Fibroblast of gingiva (primary cell): ENCODE data around the gene RHOT2.

Source experiments
- DNase-seq: peaks from one replicate; pipeline ENCODE4 v3.0.0-alpha.2; 2011; ENCODE audit warnings: low read depth

RHOT2 gene

DNA sequence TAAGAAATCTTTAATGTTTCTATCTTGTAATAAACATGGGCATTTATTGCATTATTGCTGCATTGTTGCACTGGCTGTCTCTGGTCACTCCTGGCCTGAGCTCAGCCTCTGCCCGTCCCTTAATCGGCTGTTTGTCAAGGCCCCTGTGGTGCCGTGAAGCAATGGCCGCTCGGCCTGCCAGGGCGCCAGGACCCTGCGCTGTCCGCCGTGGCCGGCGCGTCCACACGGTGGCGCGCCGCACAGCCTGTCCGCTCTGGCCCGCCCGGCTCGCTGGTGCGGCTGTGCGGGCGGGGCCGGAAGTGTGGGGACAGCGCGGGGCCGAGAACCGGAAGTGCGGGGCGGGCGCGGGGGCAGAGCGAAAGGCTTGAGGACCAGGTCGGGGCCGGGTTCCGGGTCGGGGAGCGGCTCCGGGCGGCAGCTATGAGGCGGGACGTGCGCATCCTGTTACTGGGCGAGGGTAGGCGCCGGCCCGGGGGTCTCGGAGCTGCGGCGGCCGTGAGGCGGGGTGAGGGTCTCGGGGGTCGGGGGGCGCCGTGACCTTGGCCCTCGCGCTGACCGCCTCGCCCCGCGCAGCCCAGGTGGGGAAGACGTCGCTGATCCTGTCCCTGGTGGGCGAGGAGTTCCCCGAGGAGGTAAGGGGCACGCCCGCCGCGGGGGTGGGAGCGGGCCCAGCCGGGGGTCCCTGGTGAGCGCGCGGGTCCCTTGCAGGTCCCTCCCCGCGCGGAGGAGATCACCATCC, at the start of gene RHOT2:
TSS of gene RHOT2 (plus strand) at position 353 of the 739 bp plus-strand sequence. CDS start at position 421, 68 bp downstream.
- peak; percentile 89 for DNase-seq

DNA sequence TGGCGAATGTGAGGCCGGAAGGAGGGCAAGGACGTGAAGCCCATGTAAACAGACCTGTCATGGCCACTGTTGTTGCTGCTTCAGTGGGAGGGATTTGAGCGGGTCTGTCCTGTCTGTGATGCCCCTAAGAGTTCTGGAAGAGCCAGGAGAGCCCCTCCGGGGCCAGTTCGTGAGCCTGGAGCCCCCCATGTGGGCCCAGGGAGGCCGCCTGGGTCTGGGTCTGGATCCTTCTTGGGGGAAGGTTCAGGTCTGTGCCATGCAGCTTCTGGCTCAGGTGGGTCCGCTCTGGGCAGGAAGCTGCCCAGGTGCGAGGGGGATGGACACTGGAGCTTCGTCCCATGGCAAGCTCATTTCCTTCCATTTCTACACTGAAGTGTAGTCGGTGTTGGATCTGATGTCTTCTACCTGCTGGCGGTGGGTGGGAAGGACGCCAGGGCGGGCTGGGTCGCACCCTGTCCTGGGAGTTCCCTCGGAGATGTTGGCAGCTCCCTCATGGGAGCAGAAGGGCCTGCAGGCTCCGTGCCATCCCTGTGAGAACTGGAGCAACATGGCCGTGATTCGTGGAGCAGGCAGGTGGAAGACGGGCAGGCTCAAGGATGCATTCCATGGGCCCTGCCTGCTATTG, 48.3 kb upstream of the RHOT2 start:
- DNase-seq, result no peak

DNA sequence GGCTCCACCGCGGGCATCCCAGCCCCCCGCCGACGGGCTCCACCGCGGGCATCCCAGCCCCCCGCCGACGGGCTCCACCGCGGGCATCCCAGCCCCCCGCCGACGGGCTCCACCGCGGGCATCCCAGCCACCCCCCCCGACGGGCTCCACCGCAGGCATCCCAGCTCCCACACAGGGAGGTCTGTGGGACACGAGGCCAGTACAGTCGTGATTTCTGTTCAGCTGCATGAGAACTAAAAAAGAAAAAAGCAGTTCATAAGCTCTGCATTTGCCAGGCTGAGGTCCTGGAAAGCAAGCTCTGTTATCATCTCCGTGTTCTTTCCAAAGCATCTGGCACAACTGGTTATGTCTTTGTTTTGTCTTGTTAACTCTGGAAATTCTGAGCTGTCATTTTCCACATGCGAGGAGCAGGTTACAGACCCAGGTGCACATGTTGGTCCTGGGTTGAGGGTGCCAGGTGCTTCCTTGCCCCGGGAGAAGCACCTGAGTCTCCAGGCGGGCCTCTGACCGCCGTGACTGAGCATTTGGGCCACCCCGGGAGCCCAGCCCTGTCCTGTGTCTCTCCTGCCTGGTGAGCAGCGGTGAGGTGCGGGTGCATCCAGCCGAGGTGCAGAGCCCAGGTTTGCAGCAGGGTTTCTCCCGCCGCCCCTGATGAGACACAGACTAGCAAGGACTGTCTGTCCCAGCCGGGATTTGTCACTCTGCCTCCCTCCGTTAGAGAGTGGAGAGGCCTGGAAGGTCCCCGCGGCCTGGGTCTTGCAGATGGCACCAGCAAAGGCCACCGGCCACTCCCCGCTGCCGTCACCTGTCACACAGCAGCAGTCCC, 47.0 kb upstream of the RHOT2 start:
- no peak for DNase-seq

DNA sequence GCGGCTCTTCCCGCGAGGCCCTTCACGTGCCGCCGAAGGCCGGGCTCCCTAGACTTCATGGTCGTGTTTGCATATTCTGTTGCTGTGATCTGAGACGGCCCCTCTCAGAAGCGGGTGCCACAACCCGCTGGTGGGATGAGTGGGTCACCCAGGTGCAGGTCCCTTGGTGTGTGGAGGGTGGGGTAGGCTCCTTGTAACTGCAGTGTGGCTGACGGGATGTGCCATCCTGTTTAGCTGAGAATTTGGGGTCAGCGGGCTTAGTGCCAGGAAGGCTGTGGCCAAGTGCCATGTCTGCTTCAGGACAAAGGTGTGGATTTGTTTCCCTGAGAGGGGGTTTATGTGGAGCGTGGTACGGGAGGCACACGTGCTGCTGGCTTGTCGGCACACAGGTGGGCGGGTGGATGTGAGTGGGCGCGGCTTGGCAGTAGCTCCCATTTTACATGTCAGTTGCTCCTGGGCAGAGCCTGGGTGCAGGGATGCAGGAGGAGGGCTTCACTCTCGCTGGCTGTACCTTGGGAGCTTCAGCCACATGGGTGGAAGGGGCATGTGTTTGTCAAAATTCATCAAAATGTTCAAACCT, 46.3 kb upstream of the RHOT2 start:
- no peak for DNase-seq

DNA sequence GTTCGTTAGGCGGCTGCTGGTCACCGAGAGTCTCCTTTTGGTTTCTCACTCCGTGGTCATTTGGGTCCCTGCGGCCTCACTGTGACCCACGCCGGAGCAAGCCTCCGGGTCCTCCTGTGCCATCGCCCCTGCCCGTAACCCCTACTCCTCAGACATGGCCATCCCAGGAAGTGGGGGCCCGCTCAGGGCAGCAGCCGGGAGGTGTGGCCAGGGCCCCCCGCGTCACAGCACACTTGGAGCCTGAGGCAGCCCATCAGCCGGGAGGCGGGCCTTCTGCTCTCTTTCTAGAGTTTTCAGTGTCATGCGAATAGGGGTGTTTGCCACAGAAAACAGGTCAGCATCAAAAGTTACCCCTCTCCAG, 45.0 kb upstream of the RHOT2 start:
- DNase-seq, result no peak

DNA sequence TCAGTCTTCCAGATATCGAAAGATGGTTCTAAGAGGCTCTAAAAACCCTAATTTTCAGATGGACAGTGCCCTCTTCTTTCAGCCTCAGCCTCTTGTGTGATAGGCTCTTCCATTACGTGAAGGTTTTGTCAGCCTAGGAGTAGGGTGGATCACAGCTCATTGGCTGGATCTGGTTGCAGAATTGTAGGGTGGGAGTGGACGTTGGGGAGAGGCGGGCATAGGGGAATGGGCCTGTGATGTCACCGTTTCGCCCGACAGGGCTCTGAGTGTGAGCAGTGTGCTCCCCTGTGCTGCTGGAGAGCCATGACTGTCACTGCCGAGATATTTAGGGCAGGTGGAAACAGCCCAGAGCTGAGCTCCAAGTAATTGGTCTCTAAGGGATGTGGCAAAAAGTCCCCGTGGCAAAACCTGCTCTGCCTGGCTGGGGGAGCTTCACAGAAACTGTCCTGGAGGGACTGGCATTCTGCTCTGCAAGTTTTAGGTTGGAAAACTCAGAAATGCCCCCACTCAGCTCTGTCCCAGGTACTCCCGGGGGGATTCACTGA, 43.3 kb upstream of the RHOT2 start:
- DNase-seq, result no peak

DNA sequence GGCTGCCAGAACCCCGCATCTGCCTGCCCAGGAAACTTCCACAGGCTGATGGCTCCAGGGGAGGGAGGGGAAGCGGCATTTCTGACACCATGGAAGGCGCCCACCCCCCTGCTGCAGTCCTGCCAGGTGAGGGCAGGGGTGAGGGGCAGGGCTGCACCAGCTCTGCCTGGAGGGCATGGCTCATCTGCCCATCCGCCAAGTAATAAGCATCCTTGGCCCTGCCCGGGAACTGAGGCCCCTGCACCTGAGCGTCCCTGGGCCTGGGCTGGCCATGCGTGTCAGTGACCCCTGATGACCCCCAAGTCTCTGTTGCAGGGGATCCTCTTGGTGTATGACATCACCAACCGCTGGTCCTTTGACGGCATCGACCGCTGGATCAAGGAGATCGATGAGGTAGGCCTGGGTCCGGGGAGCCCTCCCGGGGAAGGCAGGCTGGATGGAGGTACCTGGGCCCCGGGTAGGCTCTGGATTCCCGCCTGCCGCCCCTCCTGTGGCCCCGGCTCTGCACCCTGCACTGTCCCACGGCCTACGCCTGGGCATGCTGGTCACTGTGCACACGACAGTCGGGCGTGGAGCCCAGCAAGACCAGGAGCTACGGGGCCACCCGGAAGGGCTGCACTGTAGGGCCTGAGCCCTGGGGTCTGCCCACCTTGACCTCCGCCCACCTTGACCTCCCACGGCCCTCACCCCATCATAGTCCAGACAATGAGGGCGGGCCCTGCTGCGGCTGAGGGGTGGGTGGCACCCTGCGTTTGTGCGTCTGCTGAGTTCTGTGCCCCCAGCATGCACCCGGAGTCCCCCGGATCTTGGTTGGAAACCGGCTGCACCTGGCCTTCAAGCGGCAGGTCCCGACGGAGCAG, 42.6 kb upstream of the RHOT2 start:
- DNase-seq, result no peak

DNA sequence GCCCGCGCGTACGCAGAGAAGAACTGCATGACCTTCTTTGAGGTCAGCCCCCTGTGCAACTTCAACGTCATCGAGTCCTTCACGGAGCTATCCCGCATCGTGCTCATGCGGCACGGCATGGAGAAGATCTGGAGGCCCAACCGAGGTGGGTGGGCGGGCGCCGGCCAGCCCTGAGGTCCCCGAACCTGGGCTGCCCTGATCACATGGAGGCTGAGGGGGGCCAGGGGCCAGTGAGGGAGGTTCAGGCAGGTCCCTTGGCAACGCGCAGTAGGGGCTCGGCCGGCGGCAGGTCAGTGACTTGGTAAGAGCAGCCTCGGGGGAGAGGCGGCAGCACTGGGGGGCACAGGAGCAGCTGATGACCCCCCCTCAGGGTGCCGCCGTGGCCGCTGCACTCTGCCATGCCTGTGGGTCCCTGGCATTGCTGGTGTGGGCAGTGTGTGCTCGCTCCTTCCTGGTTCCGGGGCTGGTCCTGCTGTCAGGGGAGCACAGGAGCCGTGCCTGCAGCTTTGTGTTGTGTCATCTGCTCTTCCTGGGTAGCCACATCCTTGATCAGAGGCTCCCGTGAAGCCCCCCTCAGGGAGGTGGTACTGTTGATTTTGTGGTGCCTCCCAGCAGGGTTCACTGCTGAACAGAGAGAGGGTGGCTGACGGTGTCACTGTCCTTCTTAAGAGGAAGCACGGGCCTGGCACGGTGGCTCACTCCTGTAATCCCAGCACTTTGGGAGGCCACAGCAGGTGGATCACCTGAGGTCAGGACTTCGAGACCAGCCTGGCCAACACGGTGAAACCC, 41.8 kb upstream of the RHOT2 start:
- DNase-seq, result no peak

DNA sequence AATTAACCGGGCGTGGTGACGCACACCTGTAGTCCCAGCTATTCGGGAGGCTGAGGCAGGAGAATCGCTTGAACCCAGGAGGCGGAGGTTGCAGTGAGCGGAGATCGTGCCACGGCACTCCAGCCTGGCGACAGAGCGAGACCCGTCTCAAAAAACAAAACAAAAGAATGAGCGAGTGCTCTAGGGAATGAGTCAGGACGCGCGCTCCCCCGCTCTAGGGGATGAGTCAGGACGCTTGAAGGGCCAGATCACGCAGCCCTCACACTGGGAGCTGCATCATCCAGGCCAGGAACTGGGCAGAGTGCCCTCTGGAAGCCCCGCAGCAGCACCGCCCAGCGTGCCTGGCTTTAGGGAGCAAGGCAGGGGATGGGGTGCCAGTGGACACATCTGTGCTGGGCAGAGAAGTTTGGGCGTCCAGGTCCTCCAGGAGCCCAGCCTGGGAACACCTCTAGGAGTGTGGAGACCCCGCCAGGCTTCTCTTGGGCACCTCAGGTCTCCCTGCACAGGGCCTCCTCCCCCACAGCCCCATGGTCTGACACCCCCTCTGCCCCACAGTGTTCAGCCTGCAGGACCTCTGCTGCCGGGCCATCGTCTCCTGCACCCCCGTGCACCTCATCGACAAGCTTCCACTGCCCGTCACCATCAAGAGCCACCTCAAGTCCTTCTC, 41.0 kb upstream of the RHOT2 start:
- DNase-seq, result peak; percentile 95

DNA sequence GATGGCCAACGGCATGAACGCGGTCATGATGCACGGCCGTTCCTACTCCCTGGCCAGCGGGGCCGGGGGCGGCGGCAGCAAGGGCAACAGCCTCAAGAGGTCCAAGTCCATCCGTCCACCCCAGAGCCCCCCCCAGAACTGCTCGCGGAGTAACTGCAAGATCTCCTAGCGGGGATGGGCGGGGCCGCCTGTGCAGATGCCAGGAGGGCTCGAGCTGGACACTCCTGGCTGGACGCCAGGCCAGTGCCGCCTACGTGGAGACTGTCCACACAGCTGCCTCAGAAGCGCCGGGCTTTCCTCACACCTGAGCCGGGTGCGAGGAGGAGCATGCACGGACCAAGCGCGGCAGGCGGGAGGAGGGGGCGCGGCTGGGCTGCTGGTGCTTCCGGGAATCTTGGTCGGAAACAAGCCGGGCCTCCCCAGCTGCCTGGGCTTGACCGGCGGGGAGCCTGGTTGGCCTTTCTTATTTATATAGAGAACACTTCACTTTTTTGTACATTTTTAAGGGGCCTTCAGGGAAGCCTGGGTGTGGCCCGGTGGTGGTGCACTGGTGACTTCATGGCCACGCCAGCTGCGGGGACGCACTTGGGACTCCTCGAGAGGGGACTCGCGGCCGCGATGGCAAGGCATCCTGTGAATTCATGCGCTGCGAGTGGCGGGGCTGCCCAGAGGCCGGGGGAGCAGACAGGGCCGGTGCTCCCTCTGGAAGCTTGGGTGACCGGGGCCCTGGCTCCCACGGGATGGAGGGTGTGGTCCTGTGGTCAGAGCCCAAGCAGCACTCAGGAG, 40.3 kb upstream of the RHOT2 start:
- DNase-seq, result no peak

DNA sequence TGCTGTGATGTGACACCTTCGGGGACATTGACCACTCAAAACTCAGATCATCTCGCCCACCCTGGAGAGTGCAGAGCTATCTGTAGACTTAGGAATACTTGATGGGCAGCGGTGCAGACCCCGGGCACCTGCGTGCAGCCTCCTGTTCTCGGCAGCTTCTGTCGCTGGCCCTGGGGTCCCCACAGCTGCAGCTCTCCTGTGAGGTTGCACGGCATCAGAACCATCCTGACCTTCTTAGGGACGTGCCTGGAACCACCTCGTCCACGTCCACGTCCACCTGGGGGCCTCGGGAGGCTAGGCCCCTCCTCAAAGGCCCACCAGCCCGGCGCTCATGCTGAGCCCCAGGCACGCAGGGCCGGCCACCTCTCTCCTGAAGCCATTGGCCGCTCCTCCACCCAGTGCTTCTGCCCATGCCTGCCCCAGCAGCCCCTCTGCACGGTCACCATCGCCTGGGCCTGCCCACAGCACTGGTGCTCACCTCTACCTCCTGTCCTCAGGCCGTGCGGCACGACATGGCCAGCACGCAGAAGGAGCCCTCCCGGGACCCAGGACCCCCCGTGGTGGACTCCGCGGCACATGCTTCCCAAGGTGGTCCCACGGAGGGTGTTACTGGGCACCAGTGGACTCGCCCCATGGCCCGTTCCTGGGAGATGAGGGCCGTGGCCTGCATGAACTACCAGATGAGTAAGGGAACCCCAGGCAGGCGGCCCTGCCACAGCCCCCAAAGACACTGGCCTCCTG, 39.4 kb upstream of the RHOT2 start:
- DNase-seq, result no peak

DNA sequence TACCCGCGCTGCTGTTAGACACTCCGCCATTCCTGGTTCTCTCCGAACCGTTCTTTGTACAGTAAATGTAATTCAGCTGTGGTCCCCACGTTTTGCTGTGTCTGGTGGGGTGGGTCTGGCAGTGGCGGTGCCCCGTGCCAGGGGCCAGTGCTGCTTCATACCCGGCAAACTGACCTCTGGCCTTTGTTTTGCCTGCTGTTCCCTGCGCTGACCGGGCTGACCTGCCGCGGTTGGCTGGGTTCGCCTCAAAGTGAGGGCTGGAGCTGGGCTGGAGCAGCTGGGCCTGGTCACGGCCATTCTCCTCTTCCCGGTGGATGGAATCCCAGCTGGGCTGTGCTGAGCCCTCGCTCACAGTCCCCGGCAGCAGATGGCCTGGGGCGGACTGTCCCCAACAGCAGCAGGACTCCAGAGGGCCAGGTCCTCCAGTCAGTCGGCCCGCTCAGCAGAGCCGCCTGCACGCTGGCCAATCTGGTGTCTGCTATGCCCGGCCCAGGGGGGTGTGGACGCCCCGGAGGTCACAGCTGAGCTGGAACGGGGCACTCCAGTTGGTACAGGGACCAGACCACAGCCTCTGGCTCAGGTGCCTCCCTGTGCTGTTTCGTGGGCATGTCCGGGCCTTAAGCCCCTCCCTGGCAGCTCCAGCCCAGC, 38.6 kb upstream of the RHOT2 start:
- DNase-seq, result no peak

DNA sequence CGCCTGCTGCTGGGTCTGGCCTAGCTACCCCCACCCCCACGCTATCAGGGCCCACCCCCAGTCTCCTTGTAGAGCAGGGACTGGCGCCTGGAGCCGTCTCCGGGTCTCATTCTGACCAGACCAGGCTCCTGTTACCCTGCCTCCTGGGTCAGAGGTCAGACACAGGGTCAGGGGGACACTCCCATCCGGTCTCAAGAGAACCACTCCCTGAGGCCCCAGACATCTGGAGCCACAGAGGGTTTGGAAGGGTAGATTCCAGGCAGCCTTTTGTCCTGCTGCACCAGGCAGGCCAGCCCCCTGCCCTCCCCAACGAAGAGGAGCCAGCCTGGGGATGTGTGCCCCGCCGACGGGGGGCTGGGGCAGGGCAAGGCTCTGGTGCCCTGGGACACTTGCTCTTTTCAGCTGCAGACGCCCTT, 38.1 kb upstream of the RHOT2 start:
- no peak for DNase-seq

DNA sequence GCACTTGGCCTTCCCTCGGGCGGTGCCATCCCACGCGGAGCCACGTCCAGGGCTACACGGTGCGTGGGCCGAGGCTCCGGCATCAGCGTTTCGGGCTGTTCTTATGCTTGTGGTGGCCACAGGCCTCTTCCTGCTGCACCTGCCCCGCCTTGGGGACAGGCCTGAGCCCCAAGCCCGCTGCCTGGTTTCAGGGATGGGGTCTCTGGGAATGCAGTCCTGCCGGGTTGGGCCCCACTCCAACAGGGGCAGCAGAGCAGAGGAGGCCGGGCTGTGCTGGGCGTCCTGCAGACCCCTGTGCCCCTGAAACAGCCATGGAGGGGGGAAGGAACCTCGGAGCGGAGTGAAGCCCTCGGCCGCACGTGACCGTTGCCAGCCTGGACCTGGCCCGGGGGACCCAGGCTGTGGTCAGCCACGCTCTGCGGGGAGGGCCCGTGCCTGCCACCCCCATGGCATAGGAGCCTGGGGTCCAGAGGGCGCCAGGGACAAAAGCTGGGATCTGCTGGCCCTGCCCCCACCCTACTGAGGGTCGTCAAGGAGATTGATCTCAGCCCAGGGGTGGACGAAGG, 37.6 kb upstream of the RHOT2 start:
- no peak for DNase-seq

DNA sequence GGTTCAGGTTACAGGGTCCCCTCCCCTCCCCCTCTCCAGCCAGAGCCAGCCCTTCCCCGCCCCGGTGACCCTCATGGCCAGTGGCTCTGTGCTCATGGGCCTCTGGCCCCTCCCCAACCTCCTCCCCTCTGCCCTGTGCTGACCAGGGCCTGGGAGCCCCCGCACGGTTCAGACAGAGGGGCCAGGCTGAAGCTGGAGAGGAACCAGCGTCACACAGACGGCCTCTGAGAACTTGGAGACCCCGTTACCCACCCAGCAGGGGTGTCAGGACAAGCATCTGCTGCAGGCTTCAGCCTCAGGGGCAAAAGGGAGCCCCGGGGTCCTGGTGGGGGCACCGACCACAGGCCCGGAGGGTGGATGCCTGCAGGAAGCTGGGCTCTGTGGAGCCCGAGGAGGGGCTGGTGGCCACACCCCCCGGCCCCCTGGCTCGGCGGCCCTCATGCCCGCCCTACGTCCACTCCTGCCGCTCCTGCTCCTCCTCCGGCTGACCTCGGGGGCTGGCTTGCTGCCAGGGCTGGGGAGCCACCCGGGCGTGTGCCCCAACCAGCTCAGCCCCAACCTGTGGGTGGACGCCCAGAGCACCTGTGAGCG, 37.0 kb upstream of the RHOT2 start, which contains the start of gene WFIKKN1:
TSS of gene WFIKKN1 (plus strand) at position 171 of the 591 bp plus-strand sequence. CDS start at position 440, 269 bp downstream.
- DNase-seq, result no peak

DNA sequence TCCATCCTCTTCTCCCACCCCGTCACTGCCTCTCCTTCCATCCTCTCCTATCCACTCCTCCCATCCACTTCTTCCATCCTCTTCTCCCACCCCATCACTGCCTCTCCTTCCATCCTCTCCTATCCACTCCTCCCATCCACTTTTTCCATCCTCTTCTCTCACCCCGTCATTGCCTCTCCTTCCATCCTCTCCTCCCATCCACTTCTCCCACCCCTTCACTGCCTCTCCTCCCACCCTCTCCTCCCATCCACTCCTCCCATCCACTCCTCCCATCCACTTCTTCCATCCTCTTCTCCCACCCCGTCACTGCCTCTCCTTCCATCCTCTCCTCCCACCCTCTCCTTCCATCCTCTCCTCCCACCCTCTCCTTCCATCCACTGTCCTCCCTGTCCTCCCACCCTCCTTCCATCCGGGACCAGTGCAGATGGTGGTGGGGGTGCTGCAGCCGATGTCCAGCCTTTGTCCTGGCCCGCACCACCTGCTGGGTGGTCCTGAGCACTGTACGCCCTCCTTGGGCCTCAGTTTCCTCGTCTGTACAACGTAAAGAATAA, 36.0 kb upstream of the RHOT2 start:
- DNase-seq, result no peak
